ENCODE data around the gene ARHGEF26. TPM values are rescaled to one million over a fixed set of nuclear protein-coding genes. Genes with fewer than 3 reads are reported as not detected.

The ARHGEF26 gene
- total RNA-seq, 1 experiment from 2014 or later, result 13.7 TPM

- Histone ChIP-seq H2AFZ (ENCODE audit: low read length) (no peak overlapping the region), H4K91ac (ENCODE audit: insufficient read length, low read depth, low read length) (no peak overlapping the region), H4K8ac (replicated peaks; ENCODE audit: insufficient read length, low read depth, low read length) (no peak overlapping the region), H2BK5ac (ENCODE audit: insufficient read length, low read length) (no peak overlapping the region), H3K4me1 (ENCODE audit: insufficient read depth, low read length) (no peaks in the 10 kb centered on the region), H3K79me2 (ENCODE audit: insufficient read depth, low read length) (no peaks in the 10 kb centered on the region), H4K5ac (ENCODE audit: insufficient read length, low read depth, low read length) (no peak overlapping the region), H3K18ac (ENCODE audit: insufficient read length, low read depth, low read length) (no peak overlapping the region), H3K4ac (ENCODE audit: low read depth, low read length) (no peak overlapping the region), H2BK12ac (ENCODE audit: insufficient read length, low read depth, low read length) (no peak overlapping the region), H3K27ac (ENCODE audit: insufficient read length, low read depth, low read length) (no peak overlapping the region), H2BK15ac (ENCODE audit: low read depth, low read length) (no peak overlapping the region), H3K9me3 (ENCODE audit: control insufficient read depth, low read depth, low read length) (no peaks in the 10 kb centered on the region), H4K20me1 (ENCODE audit: control insufficient read depth, insufficient read depth, insufficient read length) (no peaks in the 10 kb centered on the region), H3K23me2 (ENCODE audit: insufficient read length, low read depth, low read length, poor library complexity, severe bottlenecking) (no peaks in the 10 kb centered on the region), H3K4me2 (ENCODE audit: insufficient read depth, insufficient read length, low read length) (no peak overlapping the region), H3K14ac (ENCODE audit: insufficient read depth, low read length) (no peak overlapping the region), H3K56ac (ENCODE audit: insufficient read length, low read depth, low read length) (no peak overlapping the region), H3K27me3 (ENCODE audit: insufficient read depth, low read length) (no peaks in the 10 kb centered on the region), H2BK20ac (ENCODE audit: low read depth, low read length, poor library complexity, severe bottlenecking) (no peak overlapping the region), H3K23ac (ENCODE audit: insufficient read length, low read depth, low read length) (no peak overlapping the region), H2AK5ac (ENCODE audit: insufficient read length, low read length) (no peak overlapping the region), H3K9ac (ENCODE audit: extremely low read depth, insufficient read length, low read length) (no peak overlapping the region), H2BK120ac (ENCODE audit: low read depth, low read length, poor library complexity, severe bottlenecking) (no peak overlapping the region), H3K79me1 (ENCODE audit: insufficient read depth, low read depth, low read length, poor library complexity, severe bottlenecking) (no peaks in the 10 kb centered on the region), H3T11ph (ENCODE audit: low read length) (no peak overlapping the region)
- Mint-ChIP-seq H3K27ac (no peak overlapping the region), H3K4me3 (no peak overlapping the region), H3K4me1 (peaks cover 29 to 33% of the 10 kb centered on the region in 2 experiments), H3K27me3 (ENCODE audit: low read depth) (no peaks in the 10 kb centered on the region), H3K36me3 (ENCODE audit: insufficient read depth in 1 of 3, low read depth in 3 of 3) (peaks cover 15 to 35% (median 18%) of the 10 kb centered on the region in 3 experiments), H3K9me3 (no peaks in the 10 kb centered on the region)
- no peak for DNase-seq
- WGBS (ENCODE audit: extremely low coverage, insufficient read length, low lambda C conversion rate), result no CpG with 5 or more reads among the region's 4 CpGs
- no peak for TF ChIP-seq CTCF (conservative IDR thresholded peaks at IDR 0.05)
Observed at GRCh38 chr3:154250291-154250690, 129.1 kb downstream of the ARHGEF26 start.

Data from H9 (cell line).